H9 (cell line): ENCODE data around the gene TAF8. TPM values are rescaled to one million over a fixed set of nuclear protein-coding genes. Genes with fewer than 3 reads are reported as not detected.
A peak's percentile ranks its signal among the peaks of the same experiment; 100 is the strongest.

Experiments
- DNase-seq: peaks from one replicate; pipeline ENCODE4 v3.0.0-alpha.2; 2017
- H2AFZ ChIP-seq: one replicate; pipeline ENCODE4 v1.6.1; 2013; ENCODE audit warnings: mild to moderate bottlenecking, low read length, control low read depth, moderate library complexity
- H2AK5ac ChIP-seq: 2 replicates; pipeline ENCODE4 v1.6.1; 2013; ENCODE audit warnings: low read length, control low read depth, mixed read lengths; ENCODE audit not compliant: insufficient read length
- H2BK120ac ChIP-seq: one replicate; pipeline ENCODE4 v1.6.1; 2013; ENCODE audit warnings: low read depth, mild to moderate bottlenecking, low read length, control low read depth, inconsistent platforms; ENCODE audit not compliant: poor library complexity, severe bottlenecking
- H2BK12ac ChIP-seq: 2 replicates; pipeline ENCODE4 v1.6.1; 2013; ENCODE audit warnings: low read length, control low read depth, mixed read lengths, low read depth; ENCODE audit not compliant: insufficient read length
- H2BK15ac ChIP-seq: 2 replicates; pipeline ENCODE4 v1.6.1; 2013; ENCODE audit warnings: low read depth, low read length, control low read depth
- H2BK20ac ChIP-seq: one replicate; pipeline ENCODE4 v1.6.1; 2013; ENCODE audit warnings: low read depth, mild to moderate bottlenecking, low read length, control low read depth, inconsistent platforms; ENCODE audit not compliant: poor library complexity, severe bottlenecking
- H2BK5ac ChIP-seq: 2 replicates; pipeline ENCODE4 v1.6.1; 2013; ENCODE audit warnings: low read length, control low read depth, mixed read lengths; ENCODE audit not compliant: insufficient read length
- H3K14ac ChIP-seq: 2 replicates; pipeline ENCODE4 v1.6.1; 2013; ENCODE audit warnings: low read length, control low read depth; ENCODE audit not compliant: insufficient read depth
- H3K18ac ChIP-seq: 2 replicates; pipeline ENCODE4 v1.6.1; 2013; ENCODE audit warnings: low read depth, mild to moderate bottlenecking, mixed read lengths, low read length, control low read depth; ENCODE audit not compliant: insufficient read length
- H3K23ac ChIP-seq: 2 replicates; pipeline ENCODE4 v1.6.1; 2013; ENCODE audit warnings: low read length, control low read depth, mixed read lengths, low read depth; ENCODE audit not compliant: insufficient read length
- H3K23me2 ChIP-seq: 2 replicates; pipeline ENCODE4 v1.6.1; 2013; ENCODE audit warnings: low read depth, mild to moderate bottlenecking, mixed read lengths, low read length, control low read depth; ENCODE audit not compliant: insufficient read length, poor library complexity, severe bottlenecking
- H3K27ac ChIP-seq: 2 replicates; pipeline ENCODE4 v1.5.1; 2013; ENCODE audit warnings: low read length, control low read depth, mixed read lengths, low read depth; ENCODE audit not compliant: insufficient read length
- H3K27me3 ChIP-seq: 2 replicates; pipeline ENCODE4 v1.6.1; 2013; ENCODE audit warnings: low read length, control low read depth, inconsistent platforms; ENCODE audit not compliant: insufficient read depth
- H3K4ac ChIP-seq: 2 replicates; pipeline ENCODE4 v1.6.1; 2013; ENCODE audit warnings: low read depth, mild to moderate bottlenecking, control low read depth, inconsistent platforms, low read length, moderate library complexity
- H3K4me1 ChIP-seq: 2 replicates; pipeline ENCODE4 v1.6.1; 2013; ENCODE audit warnings: low read length, control low read depth, inconsistent platforms; ENCODE audit not compliant: insufficient read depth
- H3K4me2 ChIP-seq: 2 replicates; pipeline ENCODE4 v1.6.1; 2013; ENCODE audit warnings: low read length, control low read depth, mixed read lengths; ENCODE audit not compliant: insufficient read length, insufficient read depth
- H3K56ac ChIP-seq: 2 replicates; pipeline ENCODE4 v1.6.1; 2013; ENCODE audit warnings: low read depth, mild to moderate bottlenecking, mixed read lengths, low read length, control low read depth; ENCODE audit not compliant: insufficient read length
- H3K79me1 ChIP-seq: 2 replicates; pipeline ENCODE4 v1.6.1; 2013; ENCODE audit warnings: low read depth, mild to moderate bottlenecking, moderate library complexity, low read length, control low read depth, inconsistent platforms; ENCODE audit not compliant: insufficient read depth, poor library complexity, severe bottlenecking
- H3K79me2 ChIP-seq: 2 replicates; pipeline ENCODE4 v1.6.1; 2013; ENCODE audit warnings: low read length, control low read depth, inconsistent platforms; ENCODE audit not compliant: insufficient read depth
- H3K9ac ChIP-seq: 2 replicates; pipeline ENCODE4 v1.6.1; 2013; ENCODE audit warnings: low read length, control low read depth, mixed read lengths; ENCODE audit not compliant: insufficient read length; ENCODE audit errors: extremely low read depth
- H3K9me3 ChIP-seq: one replicate; pipeline ENCODE4 v1.6.1; 2013; ENCODE audit warnings: low read depth, low read length, inconsistent platforms; ENCODE audit not compliant: control insufficient read depth
- H3T11ph ChIP-seq: one replicate; pipeline ENCODE4 v1.6.1; 2013; ENCODE audit warnings: mild to moderate bottlenecking, low read length, control low read depth, inconsistent platforms
- H4K20me1 ChIP-seq: one replicate; pipeline ENCODE4 v1.6.1; 2013; ENCODE audit not compliant: control insufficient read depth, insufficient read length, insufficient read depth
- H4K5ac ChIP-seq: 2 replicates; pipeline ENCODE4 v1.6.1; 2013; ENCODE audit warnings: low read depth, mild to moderate bottlenecking, mixed read lengths, low read length, control low read depth; ENCODE audit not compliant: insufficient read length
- H4K8ac ChIP-seq: replicated peaks from 2 replicates; pipeline ENCODE4 v1.6.1; 2013; ENCODE audit warnings: low read length, control low read depth, mixed read lengths, low read depth; ENCODE audit not compliant: insufficient read length
- H4K91ac ChIP-seq: 2 replicates; pipeline ENCODE4 v1.6.1; 2013; ENCODE audit warnings: low read depth, mild to moderate bottlenecking, moderate library complexity, mixed read lengths, low read length, control low read depth; ENCODE audit not compliant: insufficient read length
- H3K27ac Mint-ChIP-seq, 3 experiments: 2 replicates in 2 of 3; 3 replicates in 1 of 3; pipeline ENCODE4 v1.8.0; 2020 to 2021; ENCODE audit warnings: mixed read lengths in 3 of 3, mild to moderate bottlenecking in 1 of 3, moderate library complexity in 1 of 3
- H3K27me3 Mint-ChIP-seq: 2 replicates; pipeline ENCODE4 v1.8.0; 2021; ENCODE audit warnings: low read depth, mild to moderate bottlenecking, moderate library complexity, mixed read lengths
- H3K36me3 Mint-ChIP-seq, 3 experiments: 2 replicates in 2 of 3; 3 replicates in 1 of 3; pipeline ENCODE4 v1.8.0; 2020 to 2021; ENCODE audit warnings: low read depth in 3 of 3, mixed read lengths in 3 of 3; ENCODE audit not compliant: insufficient read depth in 1 of 3
- H3K4me1 Mint-ChIP-seq, 2 experiments: 2 replicates each; pipeline ENCODE4 v1.8.0; 2020; ENCODE audit warnings: mixed read lengths in 2 of 2
- H3K4me3 Mint-ChIP-seq, 2 experiments: 2 replicates in 1 of 2; 3 replicates in 1 of 2; pipeline ENCODE4 v1.8.0; 2020 to 2021; ENCODE audit warnings: mild to moderate bottlenecking in 2 of 2, mixed read lengths in 2 of 2, moderate library complexity in 1 of 2
- H3K9me3 Mint-ChIP-seq, 2 experiments: 2 replicates in 1 of 2; 3 replicates in 1 of 2; pipeline ENCODE4 v1.8.0; 2020; ENCODE audit warnings: mild to moderate bottlenecking in 2 of 2, mixed read lengths in 2 of 2, moderate library complexity in 1 of 2
- whole genome bisulfite sequencing: extraction: QIAGEN DNeasy Blood & Tissue Kit; methylation state at CpG from one replicate; pipeline ENCODE4 v1.1.7; 2013; ENCODE audit warnings: missing lambda C conversion rate, low lambda C conversion rate, mixed read lengths; ENCODE audit not compliant: insufficient read length; ENCODE audit errors: extremely low coverage; 5-methylcytosine and 5-hydroxymethylcytosine counted together
- total RNA-seq: library from RNA; stranded (reverse); gene quantifications from 2 replicates; pipeline ENCODE4 v1.2.1, GENCODE V29; 2021
- TF ChIP-seq, protein P1 (sequence below): fragments of 200-600 bp; sonication (generic); conservative IDR thresholded peaks from 3 replicates; pipeline ENCODE4 v1.8.0; 2021; ENCODE audit warnings: antibody characterized with exemption, mild to moderate bottlenecking

The TAF8 gene
- total RNA-seq, 1 experiment from 2014 or later, result 30.4 TPM

GRCh38 chr6:42103753-42104094 is 53.4 kb downstream of the TAF8 start:
- peak overlapping the region in 1 of 3 experiments; percentile 57; a peak in 1 of 7 replicates for H3K27ac Mint-ChIP-seq
- DNase-seq, result no peak
- no peak overlapping the region for H3K9ac ChIP-seq

More at GRCh38 chr6:42103753-42104094, 53.4 kb downstream of the TAF8 start:
- Histone ChIP-seq H3K23me2 (peaks cover 3% of the 10 kb centered on the region), H4K5ac (no peak overlapping the region), H4K91ac (no peak overlapping the region), H2BK12ac (no peak overlapping the region), H3K23ac (no peak overlapping the region), H3K18ac (no peak overlapping the region), H2AFZ (no peak overlapping the region), H4K20me1 (no peaks in the 10 kb centered on the region), H3K4me2 (peak overlapping the region; percentile 15), H3K27ac (no peak overlapping the region), H2BK15ac (no peak overlapping the region), H2BK120ac (no peak overlapping the region), H3K9me3 (no peaks in the 10 kb centered on the region), H2AK5ac (no peak overlapping the region), H3K27me3 (no peaks in the 10 kb centered on the region; the same call in 1 of the 2 replicates), H3K4ac (no peak overlapping the region), H3K79me1 (no peaks in the 10 kb centered on the region), H3T11ph (no peak overlapping the region), H3K4me1 (no peaks in the 10 kb centered on the region), H2BK20ac (no peak overlapping the region), H3K14ac (no peak overlapping the region), H3K79me2 (no peaks in the 10 kb centered on the region), H4K8ac (no peak overlapping the region), H2BK5ac (no peak overlapping the region), H3K56ac (no peak overlapping the region)
- Mint-ChIP-seq H3K4me1 (peaks cover 14 to 38% of the 10 kb centered on the region in 2 experiments), H3K4me3 (peak overlapping the region; percentile 42 to 46; a peak in 2 of 5 replicates), H3K27me3 (peaks cover 11% of the 10 kb centered on the region), H3K36me3 (peaks cover 29 to 52% (median 49%) of the 10 kb centered on the region in 3 experiments; a peak in 6 of 7 replicates), H3K9me3 (no peaks in the 10 kb centered on the region)
- TF ChIP-seq, protein P1, sequence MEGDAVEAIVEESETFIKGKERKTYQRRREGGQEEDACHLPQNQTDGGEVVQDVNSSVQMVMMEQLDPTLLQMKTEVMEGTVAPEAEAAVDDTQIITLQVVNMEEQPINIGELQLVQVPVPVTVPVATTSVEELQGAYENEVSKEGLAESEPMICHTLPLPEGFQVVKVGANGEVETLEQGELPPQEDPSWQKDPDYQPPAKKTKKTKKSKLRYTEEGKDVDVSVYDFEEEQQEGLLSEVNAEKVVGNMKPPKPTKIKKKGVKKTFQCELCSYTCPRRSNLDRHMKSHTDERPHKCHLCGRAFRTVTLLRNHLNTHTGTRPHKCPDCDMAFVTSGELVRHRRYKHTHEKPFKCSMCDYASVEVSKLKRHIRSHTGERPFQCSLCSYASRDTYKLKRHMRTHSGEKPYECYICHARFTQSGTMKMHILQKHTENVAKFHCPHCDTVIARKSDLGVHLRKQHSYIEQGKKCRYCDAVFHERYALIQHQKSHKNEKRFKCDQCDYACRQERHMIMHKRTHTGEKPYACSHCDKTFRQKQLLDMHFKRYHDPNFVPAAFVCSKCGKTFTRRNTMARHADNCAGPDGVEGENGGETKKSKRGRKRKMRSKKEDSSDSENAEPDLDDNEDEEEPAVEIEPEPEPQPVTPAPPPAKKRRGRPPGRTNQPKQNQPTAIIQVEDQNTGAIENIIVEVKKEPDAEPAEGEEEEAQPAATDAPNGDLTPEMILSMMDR, result no peak
- no CpG with 5 or more reads among the region's 12 CpGs for WGBS
